EH (cell line): ENCODE data around the gene ZFAND3.

Experiments
- DNase-seq: peaks from one replicate; pipeline ENCODE4 v3.0.0-alpha.2; 2015; ENCODE audit warnings: low read depth

The ZFAND3 gene

GRCh38 chr6:38169977-38170526, 350.5 kb downstream of the ZFAND3 start:
- DNase-seq: no peak

- DNase-seq: no peak
Measured at GRCh38 chr6:38170666-38171355, 351.3 kb downstream of the ZFAND3 start.

- DNase-seq: no peak
Measured at GRCh38 chr6:38171997-38172738, 352.6 kb downstream of the ZFAND3 start.

GRCh38 chr6:38172739-38173410, 353.3 kb downstream of the ZFAND3 start:
- DNase-seq: no peak

GRCh38 chr6:38173909-38174308, 354.4 kb downstream of the ZFAND3 start:
- no peak for DNase-seq

- no peak for DNase-seq
Measured at GRCh38 chr6:38174315-38174714, 354.8 kb downstream of the ZFAND3 start.

- no peak for DNase-seq
Measured at GRCh38 chr6:38174806-38175495, 355.4 kb downstream of the ZFAND3 start.

GRCh38 chr6:38175786-38176185, 356.3 kb downstream of the ZFAND3 start:
- no peak for DNase-seq

GRCh38 chr6:38176797-38177751, 357.5 kb downstream of the ZFAND3 start:
- no peak for DNase-seq

- DNase-seq: no peak
Measured at GRCh38 chr6:38177882-38178583, 358.5 kb downstream of the ZFAND3 start.

GRCh38 chr6:38178584-38178886, 359.0 kb downstream of the ZFAND3 start:
- DNase-seq: no peak

- DNase-seq: no peak
Measured at GRCh38 chr6:38179300-38179699, 359.8 kb downstream of the ZFAND3 start.

- no peak for DNase-seq
Measured at GRCh38 chr6:38179794-38180430, 360.4 kb downstream of the ZFAND3 start.

- no peak for DNase-seq
Measured at GRCh38 chr6:38180586-38180985, 361.1 kb downstream of the ZFAND3 start.

GRCh38 chr6:38182426-38182825, 362.9 kb downstream of the ZFAND3 start:
- no peak for DNase-seq

- no peak for DNase-seq
Measured at GRCh38 chr6:38183856-38184584, 364.5 kb downstream of the ZFAND3 start.

GRCh38 chr6:38184585-38185080, 365.1 kb downstream of the ZFAND3 start:
- DNase-seq: no peak

- DNase-seq: no peak
Measured at GRCh38 chr6:38185244-38185643, 365.7 kb downstream of the ZFAND3 start.

GRCh38 chr6:38185752-38186151, 366.2 kb downstream of the ZFAND3 start:
- no peak for DNase-seq
